NCI-H146 treated with DMSO at 0.1 percent for 48 hours (cell line): ENCODE results near the gene YIF1A.
"Not testable (repeated sequence)": the region's sequence is repeated elsewhere in the genome, so short reads cannot be mapped to it uniquely, and the experiment has no call there.

Experiments
- DNase-seq: peaks from one replicate; lab custom pipeline; 2025; ENCODE audit not compliant: unreplicated experiment; lab: John Stamatoyannopoulos, UW

The YIF1A gene

GRCh38 chr11:66311965-66312548 is 23.1 kb upstream of the YIF1A start:
- peak; percentile 86 for DNase-seq

DNA sequence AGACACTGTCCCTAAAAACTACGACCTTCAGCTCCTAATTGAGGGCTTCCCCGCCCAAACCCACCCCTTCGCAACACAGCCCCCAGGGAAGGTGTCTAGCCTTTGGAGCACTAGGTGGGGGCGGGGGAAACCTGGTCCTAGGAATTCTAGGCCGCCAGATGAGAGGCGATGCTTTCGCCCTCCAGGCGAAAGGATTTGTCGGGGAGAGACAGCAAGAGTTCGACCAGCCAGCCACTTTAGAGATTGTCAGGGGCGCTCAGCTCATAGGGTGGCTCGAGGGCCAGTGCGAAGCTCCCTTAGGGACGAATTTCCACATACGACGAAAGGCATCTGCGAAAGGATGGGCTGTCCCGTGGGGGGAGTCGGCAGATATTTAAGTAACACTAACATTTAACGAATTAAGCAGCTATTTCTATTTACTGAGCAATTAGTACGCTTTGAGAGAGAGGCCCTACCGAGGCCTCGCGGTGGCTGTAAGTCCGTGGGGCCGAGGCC is 22.6 kb upstream of the YIF1A start:
- DNase-seq, result no peak

GRCh38 chr11:66310803-66311440 is 22.0 kb upstream of the YIF1A start:
- not testable (repeated sequence) for DNase-seq

GRCh38 chr11:66310324-66310723 is 21.4 kb upstream of the YIF1A start:
- DNase-seq, result no peak

- DNase-seq, result no peak
Measured at GRCh38 chr11:66309475-66309874, 20.5 kb upstream of the YIF1A start.

GRCh38 chr11:66302656-66303055 is 13.7 kb upstream of the YIF1A start:
- DNase-seq, result no peak

- DNase-seq, result no peak
Measured at GRCh38 chr11:66299186-66299585, 10.2 kb upstream of the YIF1A start.

DNA sequence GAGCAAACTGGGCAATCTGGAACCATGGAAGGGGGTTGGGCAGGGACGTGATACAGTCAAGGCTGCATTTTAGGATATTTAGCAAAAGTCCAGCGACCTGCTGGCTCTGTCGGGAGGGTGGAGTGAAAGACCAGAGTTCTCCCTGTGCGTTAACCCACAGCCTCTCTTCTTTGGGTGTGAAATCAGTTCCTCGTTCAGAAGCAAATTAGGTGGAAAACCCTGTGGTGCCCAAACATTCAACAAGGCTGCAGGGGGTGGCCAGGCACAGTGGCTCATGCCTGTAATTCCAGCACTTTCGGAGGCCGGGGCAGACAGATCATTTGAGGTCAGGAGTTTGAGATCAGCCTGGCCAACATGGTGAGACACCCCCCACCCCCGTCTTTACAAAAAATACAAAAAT is 8.7 kb upstream of the YIF1A start:
- DNase-seq, result no peak

- no peak for DNase-seq
Measured at GRCh38 chr11:66294626-66295620, 6.0 kb upstream of the YIF1A start.

- no peak for DNase-seq
Measured at GRCh38 chr11:66293777-66294625, 5.1 kb upstream of the YIF1A start.

DNA sequence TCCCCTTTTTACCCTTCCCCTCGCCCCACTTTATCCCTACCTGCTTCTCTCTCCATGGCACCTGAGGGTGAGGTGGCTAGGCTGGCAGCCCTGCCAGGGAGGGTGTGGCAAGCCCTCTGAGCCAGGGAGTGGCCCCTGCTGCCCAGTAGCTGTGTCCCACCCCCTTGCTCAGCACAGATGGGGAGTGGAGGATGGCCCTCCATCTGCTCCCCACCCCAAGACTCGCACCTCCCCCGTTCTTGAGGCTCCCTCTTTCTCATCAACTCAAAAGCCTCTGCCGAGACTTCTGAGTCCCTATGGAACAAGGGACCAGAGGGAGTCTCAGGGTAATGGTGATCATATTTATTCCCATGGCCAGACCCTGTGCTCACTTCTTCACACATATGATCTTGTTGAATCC is 4.4 kb upstream of the YIF1A start:
- no peak for DNase-seq

DNA sequence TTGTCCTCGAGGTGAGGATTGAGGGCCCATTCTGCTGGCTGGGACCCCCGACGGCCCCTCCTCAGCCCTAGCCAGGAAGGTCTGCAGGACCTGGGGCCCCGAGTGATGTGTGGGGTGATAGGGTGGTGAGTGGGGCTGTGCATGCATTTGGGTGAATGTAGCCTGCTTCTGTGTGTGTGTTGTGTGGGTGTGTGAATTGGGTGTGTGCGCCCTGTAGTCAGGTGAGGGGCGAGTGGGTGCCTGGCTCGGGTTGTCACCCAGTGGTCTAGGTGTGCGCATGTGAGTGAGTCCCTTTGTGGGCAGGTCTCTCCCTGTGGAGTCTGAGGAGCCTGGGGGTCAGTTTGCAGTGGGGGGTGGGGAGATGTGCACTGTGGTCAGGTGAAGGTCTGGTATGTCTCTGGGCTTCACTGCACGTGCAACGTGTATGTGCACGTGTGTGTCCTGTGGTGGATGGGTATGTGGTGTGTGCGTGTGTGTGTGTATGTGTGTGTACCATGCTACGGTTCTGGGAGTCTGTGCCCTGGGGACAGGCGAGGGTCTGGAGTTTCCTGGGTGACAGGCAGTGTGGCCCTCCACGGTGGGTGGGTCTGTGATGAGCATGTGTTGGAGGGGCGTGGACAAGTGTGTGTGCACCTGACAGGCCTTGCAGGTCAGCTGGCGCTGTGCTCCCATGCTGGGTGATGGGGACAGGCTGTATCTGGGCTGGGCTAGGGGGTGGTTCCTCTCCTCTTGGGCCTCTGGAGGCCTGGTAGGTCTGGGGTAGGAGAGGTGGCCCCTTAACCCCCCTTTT is 3.8 kb upstream of the YIF1A start:
- DNase-seq, result no peak

- DNase-seq, result no peak
Measured at GRCh38 chr11:66291706-66292542, 3.0 kb upstream of the YIF1A start, which contains the start of gene TMEM151A. TSS of gene TMEM151A (plus strand) at chr11:66291894. CDS start at chr11:66292014, 120 bp downstream.

GRCh38 chr11:66291303-66291705 is 2.4 kb upstream of the YIF1A start:
- no peak for DNase-seq

GRCh38 chr11:66290330-66290621 is 1.3 kb upstream of the YIF1A start:
- DNase-seq, result no peak

DNA sequence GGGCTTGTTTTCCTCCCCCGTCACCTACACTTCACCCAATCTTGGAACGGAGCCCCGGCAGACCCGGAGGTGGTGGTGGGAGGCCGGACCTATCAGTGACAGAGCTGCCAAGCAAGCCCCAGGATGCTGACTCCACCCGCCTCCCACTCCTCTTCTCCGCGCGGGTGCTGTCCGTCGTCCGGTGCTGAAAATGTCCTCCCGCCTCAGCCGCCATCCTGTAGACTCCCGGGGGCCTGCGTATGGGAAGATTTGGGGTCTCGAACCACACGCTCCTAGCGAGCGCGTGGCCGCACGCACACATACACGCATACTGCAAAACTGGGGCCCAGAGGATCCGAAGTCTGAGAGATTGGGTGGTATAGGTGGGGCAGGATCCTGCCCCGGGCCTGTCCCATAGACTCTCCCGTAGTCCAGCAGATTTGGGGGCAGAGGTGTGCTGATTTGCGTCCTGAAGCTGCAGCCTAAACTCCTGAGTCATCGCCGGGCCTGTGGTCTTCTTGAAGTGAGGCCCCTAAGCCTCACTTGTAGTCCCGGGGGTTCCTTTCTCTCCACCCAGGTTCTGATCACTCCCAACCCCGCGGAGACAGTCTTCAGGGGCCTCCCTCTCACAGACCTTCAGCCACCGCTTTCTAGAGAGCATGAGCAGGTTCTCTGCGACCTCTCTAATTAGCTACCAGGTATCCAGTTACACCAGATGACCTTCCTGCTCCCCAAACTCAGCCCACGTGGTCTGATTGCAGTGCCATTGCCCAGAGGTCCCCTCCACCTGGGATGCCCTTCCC is 796 bp upstream of the YIF1A start:
- DNase-seq, result no peak

GRCh38 chr11:66287889-66288670 is 863 bp downstream of the YIF1A start:
- DNase-seq, result no peak
